ENCODE results near the gene OCSTAMP.

Gene OCSTAMP, protein sequence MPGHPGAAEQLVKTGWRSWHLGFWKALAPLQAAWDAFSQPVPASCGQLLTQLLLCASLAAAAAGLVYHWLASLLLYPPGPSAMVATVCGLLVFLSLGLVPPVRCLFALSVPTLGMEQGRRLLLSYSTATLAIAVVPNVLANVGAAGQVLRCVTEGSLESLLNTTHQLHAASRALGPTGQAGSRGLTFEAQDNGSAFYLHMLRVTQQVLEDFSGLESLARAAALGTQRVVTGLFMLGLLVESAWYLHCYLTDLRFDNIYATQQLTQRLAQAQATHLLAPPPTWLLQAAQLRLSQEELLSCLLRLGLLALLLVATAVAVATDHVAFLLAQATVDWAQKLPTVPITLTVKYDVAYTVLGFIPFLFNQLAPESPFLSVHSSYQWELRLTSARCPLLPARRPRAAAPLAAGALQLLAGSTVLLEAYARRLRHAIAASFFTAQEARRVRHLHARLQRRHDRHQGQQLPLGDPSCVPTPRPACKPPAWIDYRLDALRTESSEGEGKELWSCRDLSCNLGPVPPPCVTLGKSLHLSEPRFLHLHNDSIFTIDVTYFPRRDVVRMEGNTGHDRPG

DNA sequence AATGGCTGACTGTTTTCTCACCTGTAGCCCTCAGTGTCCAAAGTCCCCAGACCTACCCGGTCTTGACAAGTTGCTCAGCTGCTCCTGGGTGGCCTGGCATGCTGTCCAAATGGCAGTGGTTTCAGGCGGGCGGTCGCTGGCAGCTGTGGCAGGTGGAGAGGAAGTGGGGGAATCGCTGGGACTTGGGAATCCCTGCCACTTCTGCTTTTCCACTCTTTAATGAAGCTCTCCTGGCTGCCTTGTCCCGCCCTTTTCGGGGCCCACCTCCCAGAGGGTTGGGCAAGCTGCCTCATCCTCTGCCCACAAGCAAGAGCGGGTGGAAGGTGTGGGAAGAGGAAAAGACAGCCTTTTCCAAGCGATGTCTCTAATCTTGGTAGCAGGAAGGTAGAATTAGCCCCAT is at the start of gene OCSTAMP:
TSS of gene OCSTAMP (minus strand) at position 194 of the 400 bp plus-strand sequence. CDS start at position 100, 94 bp downstream.
- no peak for DNase-seq

DNA sequence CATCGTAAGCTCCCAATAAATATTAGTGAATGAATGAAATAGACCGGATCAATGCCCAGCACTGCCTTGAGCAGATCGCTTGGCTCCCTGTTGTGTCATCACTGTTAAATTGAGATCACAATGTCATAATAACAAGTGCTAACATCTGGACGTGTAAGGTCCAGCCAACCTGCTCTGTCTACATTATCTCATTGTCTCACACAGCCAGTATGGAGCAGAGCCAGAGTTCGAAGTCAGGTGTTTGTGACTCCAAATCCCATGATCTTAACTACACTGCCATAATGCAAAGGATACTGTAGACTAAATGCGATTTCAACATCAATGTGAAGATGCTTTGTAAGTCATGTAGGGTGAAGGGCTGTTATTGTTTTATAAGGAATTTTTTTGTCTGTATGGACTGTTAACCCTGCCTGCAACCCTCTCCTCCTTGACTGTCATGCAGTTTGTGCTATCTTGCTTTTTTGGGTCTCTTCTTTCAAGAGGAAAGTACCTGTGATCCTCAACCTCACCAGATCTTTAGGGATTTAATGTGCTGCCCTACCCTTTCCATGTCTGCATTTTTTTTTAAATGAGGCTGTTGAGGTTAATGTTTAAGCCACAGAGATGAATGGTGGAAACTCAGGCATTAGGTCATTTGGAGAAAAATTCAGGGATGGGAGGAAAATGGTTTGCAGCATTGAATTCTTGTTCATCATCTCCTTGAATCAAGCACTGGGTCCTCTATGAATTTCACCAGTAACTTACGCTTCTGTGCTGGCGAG is 49.0 kb upstream of the OCSTAMP start:
- DNase-seq: no peak

DNA sequence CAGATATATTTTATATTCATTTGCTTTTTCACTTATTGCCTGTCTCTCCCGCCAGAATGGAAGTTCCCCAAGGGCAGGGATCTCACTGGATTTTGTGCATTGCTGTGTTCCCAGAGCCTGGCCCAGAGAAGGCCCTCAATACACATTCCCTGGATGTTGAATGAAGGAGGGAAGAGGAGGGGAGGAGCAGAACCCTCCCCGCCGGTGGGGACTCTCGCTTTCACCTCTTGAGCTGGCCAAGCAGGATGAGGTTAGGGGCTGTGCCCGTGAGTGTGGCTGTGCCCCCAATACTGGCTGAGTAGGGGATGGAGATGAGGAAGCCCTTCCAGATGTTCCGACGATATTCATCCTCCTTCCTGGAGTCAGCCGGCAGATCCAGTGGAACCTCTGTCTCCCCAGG is 45.5 kb upstream of the OCSTAMP start:
- DNase-seq: no peak

DNA sequence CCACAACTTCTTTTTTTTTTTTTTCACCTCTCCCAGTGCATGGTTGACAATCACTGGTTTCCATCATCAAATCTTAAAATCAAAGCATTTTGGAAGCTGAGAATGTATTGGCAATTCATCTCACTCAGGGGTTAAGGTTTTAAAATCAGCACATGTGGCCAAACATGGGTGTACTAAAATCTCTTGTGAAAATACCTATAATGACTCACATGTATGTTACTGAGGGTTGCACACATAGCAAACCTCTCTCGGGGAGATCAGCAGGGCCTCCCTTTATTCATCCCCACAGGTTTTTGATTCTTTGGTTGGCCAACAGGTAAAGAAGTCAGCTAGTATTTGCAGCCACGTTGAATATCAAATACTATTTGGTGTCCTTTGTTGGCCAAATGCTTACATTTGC is 44.3 kb upstream of the OCSTAMP start:
- no peak for DNase-seq

DNA sequence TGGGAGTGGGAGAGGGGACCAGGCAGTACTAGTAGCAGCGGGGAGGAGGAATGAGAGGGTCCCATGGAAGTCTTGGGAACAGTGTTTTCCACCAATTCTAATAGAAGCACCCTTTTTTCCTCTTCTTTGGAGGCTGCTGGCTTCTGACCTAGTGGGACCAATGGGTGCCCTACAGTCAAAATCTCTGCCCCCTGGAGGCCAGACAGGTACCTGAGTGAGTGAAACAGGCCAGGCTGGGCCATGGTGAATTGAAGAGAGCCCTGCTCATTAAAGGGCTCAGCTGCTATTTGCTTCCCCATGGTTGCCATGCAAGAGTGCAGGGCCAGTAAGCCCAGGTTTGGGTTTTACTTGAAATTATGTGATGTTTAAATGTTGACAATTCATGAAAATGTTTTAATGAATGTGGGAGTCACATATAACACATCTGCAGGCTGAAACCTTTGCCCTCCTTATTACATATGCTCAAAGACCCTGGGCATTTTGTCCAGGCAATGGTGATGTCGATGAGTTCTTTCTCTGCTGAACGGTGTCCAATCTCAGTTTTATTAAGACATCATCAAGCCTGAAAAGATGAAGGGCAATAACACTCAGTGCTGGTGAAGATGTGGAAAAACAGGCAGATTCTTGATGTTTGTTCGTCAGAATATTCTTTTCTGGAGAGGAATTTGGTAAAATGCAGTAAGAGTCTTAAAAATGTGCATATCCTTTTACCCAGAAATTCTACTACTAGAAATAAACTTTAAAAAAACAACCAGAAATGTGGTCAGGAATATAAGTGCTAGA is 42.3 kb upstream of the OCSTAMP start:
- DNase-seq: no peak

DNA sequence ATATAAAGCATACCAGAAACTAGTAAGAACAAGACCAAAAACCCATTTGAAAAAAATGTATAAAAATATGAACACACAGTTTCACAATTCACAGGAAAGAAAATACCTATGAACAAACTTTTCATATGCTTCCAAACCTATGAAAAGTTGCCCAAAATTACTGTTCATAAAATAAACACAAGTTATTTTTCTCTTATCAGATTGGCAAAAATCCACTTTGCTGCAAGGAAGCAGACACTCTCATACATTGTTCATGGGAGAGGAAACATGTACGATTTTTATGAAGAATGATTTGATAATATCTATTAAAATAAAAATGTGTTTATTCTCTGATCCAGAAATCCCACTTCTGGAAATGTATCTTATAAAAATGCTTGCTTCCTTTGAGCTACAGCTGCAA is 40.0 kb upstream of the OCSTAMP start:
- DNase-seq: no peak

DNA sequence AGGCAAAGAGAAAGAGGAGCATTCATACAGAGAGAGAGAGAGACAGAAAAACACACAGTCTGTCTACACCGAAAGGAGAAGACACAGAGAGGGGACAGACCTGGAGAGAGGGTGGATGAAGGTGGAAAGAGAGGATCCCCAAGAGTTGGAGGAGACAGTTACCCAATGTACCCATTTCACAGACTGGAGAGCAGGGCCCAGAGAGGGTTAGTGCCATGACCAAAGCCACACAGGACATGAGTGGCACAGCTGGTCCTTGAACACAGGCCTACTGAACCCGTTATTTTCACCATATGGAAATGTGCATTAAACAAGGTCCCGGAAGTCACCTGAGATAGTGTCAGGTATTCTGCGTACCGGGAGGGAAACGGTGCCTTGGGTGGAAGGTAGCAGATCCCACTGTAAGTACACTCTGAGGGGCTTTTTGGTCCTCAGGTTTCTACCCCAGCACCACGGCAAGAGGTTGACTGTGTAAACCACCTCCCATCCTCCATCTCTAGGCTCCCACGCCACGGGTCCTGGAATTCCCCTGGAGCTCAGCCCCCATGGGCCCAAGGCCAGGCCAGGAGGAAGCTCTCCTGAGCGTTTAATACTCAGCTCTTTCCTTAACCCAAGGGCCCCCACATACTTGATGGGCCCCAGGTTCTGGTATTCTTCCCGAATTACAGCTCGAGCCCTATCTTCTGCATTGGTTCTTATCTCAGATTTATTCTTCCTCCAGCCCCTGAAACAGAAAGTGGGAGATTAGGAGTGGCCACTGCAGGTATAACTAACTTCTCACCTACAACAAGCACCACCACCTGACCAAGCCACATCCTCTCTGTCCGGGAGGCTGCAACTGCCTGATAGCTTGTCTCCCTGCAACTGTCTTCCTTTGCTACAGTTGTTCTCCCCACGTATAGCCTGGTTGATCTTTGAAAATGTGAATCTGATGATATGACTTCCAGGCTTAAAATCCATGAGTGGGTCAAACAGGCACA is 38.4 kb upstream of the OCSTAMP start:
- DNase-seq: peak; percentile 6

DNA sequence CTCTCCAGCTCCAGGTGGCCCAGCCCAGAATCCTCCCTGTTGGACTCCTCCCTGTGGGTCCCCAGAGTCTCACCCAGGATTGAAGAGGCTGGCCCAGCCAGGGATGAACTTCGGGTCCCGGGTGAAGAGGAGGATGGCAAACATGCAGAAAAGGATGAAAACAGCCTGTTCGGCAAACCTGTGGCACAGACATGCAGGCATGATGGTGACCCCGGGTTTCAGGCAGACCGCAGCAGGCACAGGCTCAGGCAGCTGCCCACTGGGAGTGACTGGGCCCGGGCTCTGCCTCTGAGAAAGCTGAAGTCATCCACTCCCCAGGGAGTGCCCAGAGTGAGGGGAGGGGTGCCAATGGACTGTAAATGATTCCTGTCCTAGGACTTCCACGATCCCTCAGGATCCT is 37.5 kb upstream of the OCSTAMP start:
- DNase-seq: no peak

DNA sequence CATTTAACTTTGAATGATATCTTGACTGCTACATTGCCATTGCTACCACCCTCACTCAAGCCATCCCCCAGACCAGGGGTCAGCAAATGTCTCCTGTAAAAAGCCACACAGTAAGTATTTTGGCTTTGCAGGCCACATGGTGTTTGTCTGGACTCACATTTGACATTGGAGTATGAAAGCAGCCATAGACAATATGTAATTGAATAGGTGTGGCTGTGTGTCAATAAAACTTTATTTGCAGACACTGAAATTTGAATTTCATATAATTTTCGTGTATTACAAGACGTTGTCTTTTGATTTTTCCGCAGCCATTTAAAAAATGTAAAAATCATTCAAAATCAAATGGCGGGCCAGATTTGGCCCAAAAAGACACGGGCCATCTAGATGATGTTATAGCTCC is 36.3 kb upstream of the OCSTAMP start:
- no peak for DNase-seq

DNA sequence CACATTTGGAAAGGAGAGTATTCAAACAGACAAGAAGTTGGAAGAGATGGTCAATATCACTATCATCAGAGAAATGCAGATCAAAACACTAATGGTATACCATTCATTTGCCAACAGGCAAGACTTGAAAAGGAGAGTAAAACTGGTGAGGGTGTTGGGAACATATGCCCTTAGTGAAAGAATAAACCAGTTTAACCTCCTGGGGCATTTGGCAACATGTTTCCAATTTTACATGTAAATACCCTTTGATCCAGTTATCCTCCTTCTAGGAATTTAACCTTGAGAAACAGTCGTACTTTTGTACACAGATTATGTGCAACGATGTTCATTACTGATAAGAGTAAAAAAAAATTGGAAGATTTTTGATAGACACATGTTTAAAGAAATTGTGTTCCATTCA is 34.1 kb upstream of the OCSTAMP start:
- DNase-seq: no peak

DNA sequence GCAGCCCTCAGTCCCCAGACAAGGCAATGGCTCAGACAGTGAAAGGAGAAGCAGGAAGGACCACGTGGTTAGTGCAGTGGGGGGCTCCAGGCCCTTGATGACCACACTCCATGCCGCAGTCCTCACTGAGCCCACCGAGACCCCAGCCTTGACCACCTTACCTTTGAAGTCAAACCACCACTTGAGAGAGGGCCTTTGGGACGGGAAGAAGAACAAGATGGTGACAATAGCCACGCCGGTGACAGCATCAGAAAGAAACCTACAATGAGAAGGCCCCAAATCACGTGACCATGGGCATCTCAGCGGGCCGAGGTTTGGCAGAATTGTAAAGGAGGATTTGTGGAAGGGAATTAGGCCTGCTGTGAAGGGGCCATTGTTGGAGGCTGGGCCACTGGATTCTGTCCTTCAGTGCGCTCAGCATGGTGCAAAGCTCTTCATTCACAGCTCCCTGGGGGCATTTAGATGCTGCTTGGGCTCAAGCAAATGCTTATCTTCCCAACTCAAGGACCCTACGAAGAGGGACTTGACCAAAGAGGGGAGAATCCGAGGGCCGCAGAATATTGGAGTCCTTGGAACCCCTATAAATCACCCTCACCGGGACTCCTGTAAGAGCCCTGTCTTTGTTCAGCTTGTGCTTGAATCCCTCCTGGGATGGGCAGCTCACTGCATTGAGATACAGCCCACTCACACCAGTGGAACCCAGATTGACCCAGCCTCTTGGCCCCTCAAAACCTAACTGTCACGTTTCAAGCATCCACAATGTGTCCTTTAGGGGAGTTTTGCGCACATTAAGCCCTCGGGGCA is 33.2 kb upstream of the OCSTAMP start:
- no peak for DNase-seq

DNA sequence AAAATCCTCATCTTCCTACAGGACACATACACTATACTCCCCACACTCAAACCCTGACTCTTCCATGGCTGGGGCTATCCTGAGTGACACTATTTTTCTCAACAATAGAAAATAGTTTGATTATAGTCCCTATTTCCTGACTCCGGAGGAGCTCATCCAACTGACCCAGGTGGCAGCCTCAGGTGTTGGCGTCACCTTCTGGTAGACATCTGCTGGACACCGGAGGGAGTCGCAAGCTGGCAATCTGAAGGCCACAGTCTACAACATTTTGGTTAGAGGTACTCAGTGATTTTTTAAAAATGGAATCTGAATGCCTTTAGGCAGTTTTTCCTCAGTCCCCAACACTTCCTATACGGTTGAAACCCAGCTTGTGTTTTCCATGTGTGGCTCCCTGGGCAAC is 32.2 kb upstream of the OCSTAMP start:
- DNase-seq: no peak

DNA sequence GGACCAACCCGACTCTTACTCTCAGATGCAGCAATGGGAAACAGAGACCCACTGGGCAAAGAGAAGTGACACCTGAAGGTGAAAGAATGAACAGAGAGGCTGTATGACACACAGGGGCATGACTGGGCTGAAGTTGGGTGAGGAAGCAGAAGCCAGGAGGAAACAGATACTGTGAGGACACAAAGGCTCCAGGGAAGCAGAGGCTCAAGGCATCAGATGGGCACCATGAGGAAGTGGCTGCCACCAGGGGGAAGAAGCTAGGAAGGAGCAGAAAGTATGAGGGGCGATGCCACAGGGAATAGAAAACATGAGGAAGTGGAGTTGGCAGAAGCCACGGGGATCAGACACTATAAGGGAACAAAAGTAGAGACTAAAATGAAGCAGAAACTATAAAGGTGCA is 30.9 kb upstream of the OCSTAMP start:
- DNase-seq: no peak

DNA sequence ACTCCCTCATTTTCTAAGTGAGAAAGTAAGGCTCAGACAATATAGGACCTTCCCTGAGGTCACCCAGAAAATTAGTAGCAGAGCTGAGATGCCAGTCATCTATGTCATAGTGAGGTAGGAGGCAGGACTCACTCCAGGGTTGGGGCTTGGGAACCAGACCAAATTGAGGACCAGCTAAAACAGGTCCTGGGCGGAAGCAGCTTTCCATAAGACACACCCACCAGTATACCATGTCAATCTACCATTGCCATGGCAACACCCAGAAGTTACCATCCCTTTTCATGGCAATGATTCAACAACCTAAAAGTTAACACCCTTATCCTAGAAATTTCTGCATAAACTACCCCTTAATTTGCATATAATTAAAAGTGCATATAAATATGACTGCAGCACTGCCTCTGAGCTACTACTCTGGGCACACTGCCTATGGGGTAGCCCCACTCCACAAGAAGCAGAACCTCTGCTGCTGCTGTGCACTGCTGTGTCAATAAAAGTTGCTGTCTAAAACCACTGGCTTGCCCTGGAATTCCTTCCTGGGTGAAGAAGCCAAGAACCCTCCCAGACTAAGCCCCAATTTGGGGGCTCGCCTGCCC is 30.3 kb upstream of the OCSTAMP start:
- DNase-seq: no peak

DNA sequence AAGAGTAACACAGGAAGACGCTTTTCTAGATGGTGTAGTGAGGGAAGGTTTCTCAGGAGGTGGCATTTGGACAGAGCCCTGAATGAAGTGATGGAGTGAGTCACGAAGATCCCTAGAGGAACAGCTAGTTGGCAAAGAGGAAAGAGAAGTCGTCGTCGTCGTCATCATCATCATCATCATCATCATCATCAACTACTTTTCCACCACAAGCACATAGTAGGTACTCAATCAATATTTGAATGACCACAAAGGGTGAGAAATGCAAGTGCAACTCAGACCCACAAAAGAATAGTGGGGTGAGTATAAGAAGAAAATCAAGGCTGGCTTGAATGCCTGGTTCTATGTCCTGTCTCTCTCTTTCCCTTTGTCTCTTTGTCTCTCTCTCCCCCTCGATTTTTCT is 28.3 kb upstream of the OCSTAMP start:
- DNase-seq: no peak

DNA sequence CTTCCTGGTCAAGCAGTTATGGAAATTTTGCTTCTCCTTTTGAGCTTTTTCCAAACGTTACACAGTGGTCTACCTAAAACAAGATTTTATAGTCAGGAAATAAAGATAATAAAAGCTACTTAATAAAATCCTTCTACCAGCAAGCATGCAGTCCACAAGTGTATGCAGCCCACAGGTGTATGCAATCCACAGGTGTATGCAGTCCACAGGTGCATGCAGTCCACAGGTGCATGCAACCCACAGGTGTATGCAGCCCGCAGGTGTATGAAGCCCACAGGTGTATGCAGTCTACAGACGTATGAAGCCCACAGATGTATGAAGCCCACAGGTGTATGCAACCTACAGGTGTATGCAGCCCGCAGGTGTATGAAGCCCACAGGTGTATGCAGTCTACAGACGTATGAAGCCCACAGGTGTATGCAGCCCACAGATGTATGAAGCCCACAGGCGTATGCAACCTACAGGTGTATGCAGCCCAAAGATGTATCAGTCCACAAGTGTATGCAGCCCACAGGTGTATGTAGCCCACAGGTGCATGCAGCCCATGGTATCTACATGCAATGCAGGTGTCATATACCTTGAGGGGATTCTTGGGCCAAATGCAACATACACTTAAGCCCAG is 26.4 kb upstream of the OCSTAMP start:
- no peak for DNase-seq

DNA sequence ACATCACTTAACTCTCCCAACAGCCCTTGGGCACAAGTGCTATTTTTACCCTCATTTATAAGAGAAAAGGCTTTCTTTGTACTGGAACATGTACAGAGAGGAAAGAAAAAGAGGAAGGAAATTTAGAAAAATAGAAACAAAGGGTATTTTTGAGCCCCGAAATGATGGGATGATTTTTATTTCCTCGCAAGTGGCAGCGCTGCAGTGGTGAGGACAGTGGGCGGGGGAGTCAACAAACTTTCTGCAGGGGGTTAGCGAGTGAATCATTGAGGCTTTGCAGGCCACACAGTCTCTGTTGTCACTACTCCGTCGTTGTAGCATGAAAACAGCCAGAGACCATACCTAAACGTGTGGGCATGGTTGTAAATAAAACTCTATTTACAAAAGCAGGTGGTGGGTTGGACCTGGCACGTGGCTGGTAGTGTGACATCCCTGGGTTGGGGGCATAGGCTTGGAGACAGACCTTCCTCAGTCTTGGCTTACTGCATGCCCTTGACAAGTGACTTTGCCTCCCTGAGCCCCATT is 25.5 kb upstream of the OCSTAMP start:
- no peak for DNase-seq

DNA sequence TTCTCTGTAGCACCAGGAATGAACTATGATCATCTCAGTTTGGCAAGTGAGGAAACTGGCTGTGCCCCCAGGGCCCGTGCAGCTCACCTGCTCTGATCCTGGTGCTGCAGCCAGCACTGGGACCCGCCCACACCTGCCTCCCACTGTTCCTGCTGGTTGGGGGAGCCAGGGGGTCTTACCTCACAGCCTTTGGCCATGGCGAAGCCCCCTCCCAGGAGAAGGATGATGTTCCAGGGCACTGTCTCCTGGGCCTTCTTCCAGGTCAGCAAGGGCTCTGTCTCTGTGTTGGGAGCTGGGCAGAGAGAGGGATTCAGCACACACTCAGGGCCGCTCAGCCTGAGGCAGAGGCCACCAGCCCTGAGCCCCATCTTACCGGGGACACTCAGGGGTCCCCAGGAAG is 24.9 kb upstream of the OCSTAMP start:
- no peak for DNase-seq

DNA sequence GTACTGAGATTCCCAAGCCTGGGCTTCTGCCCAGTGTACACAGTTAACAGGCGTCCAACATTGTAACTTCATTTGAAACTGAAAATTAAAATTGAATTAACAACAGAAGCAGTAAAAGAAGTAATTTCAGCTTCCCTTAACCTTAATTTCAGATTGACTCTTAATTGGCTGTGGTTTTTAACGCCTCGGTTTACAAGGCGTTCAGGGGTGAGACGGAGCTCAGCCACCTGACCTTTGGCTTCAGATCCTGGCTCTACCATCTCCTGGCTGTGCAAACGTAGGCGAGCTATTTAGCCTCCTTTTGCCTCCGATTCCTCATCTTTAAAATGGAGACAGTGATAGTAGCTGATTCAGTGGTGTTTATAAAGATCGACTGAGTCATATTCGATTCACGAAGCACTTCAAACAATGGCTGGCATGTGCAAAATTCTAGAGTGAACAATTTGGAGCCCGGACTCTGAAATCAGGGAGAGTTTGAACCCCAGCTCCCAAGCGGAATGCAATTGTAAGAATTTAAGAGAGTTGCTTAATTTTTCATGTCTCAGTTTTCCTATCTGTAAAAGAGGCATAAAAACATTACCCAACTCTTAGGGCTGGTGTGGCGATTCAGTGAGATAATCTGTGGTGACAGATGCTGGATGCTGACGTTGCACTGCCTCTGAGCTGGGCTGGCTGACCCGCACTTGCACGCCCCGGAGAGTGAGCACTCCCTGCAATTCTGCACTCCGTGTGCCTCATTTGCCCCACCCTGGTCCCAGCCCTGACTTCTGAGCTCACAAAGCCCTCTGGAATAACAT is 23.5 kb upstream of the OCSTAMP start:
- no peak for DNase-seq

Measured in activated gamma-delta T cell treated with Interleukin-2 at 50 U/mL for 16 hours (primary cell).